K562 (cell line): ENCODE data around the gene KCNAB1. TPM values are rescaled to one million over a fixed set of nuclear protein-coding genes. Genes with fewer than 3 reads are reported as not detected.

Experiments used
- HMG20A ChIP-seq: fragments of 450-650 bp; formaldehyde crosslinking; conservative IDR thresholded peaks from 2 replicates; pipeline ENCODE4 v1.4.0; 2020; ENCODE audit warnings: mild to moderate bottlenecking, mixed read lengths
- KLF13 ChIP-seq: fragments of 450-650 bp; IDR thresholded peaks from 2 replicates; pipeline ENCODE4 v1.6.1; 2016; ENCODE audit warnings: missing genetic modification characterization, low read depth, mild to moderate bottlenecking, missing compliant biosample characterization, moderate library complexity, borderline replicate concordance
- MNT ChIP-seq, 2 experiments: fragments of 450-650 bp; conservative IDR thresholded peaks; 2 replicates each; pipeline ENCODE4 v1.6.1; 2017; ENCODE audit warnings: mild to moderate bottlenecking in 2 of 2, moderate library complexity in 2 of 2
- NCOA1 ChIP-seq: fragments of 450-650 bp; IDR thresholded peaks from 2 replicates; pipeline ENCODE4 v1.6.1; 2016; ENCODE audit warnings: low read depth
- NONO ChIP-seq, 2 experiments: fragments of 200-400 bp in 1 of 2; fragments of 450-650 bp in 1 of 2; formaldehyde crosslinking in 1 of 2; IDR thresholded peaks; 2 replicates each; pipeline ENCODE4 v1.6.1; 2017; ENCODE audit warnings: low read depth in 2 of 2, mild to moderate bottlenecking in 2 of 2, moderate library complexity in 2 of 2, low read length in 1 of 2
- NRF1 ChIP-seq, 2 experiments: fragments of 450-650 bp; IDR thresholded peaks in 1 of 2; conservative IDR thresholded peaks in 1 of 2; 2 replicates each; pipeline ENCODE4 v1.6.1; 2014; ENCODE audit warnings: mild to moderate bottlenecking in 2 of 2
- PATZ1 ChIP-seq: fragments of 250-450 bp; sonication (Bioruptor Pico); IDR thresholded peaks from 2 replicates; pipeline ENCODE4 v1.5.0; 2020; ENCODE audit warnings: mild to moderate bottlenecking, borderline replicate concordance
- POLR2G ChIP-seq: fragments of 200-400 bp; formaldehyde crosslinking; IDR thresholded peaks from 2 replicates; pipeline ENCODE4 v1.6.1; 2017; ENCODE audit warnings: low read depth, mild to moderate bottlenecking, antibody characterized with exemption, low read length, moderate library complexity
- RBBP5 ChIP-seq: fragments of 200-600 bp; sonication (generic); IDR thresholded peaks from 2 replicates; pipeline ENCODE4 v1.6.1; 2012; ENCODE audit warnings: borderline replicate concordance, mild to moderate bottlenecking, low read length, control low read depth, inconsistent platforms; ENCODE audit not compliant: insufficient read depth, poor library complexity, severe bottlenecking
- THRAP3 ChIP-seq: fragments of 450-650 bp; IDR thresholded peaks from 2 replicates; pipeline ENCODE4 v1.6.1; 2016; ENCODE audit warnings: mild to moderate bottlenecking, inconsistent platforms, borderline replicate concordance
- TOE1 ChIP-seq, 2 experiments: fragments of 450-650 bp in 1 of 2; sonication (generic) in 1 of 2; formaldehyde crosslinking in 1 of 2; IDR thresholded peaks; 2 replicates each; pipeline versions ENCODE4 v1.7.1 to v1.8.0; 2016 to 2022; ENCODE audit warnings: borderline replicate concordance in 2 of 2, mild to moderate bottlenecking in 2 of 2, antibody characterized with exemption in 1 of 2, inconsistent platforms in 1 of 2, low read depth in 1 of 2, missing genetic modification reagents in 1 of 2, moderate library complexity in 1 of 2
- ZBED1 ChIP-seq: IDR thresholded peaks from 2 replicates; pipeline ENCODE4 v1.6.1; 2014
- ZBTB33 ChIP-seq: sonication (generic); formaldehyde crosslinking; IDR thresholded peaks from 2 replicates; pipeline ENCODE4 v1.8.1; 2023; ENCODE audit warnings: mild to moderate bottlenecking, missing genetic modification reagents
- ZNF740 ChIP-seq, 3 experiments: fragments of 200-800 bp in 1 of 3; sonication (Bioruptor generic) in 1 of 3; sonication (generic) in 1 of 3; formaldehyde crosslinking in 1 of 3; IDR thresholded peaks; 2 replicates each; pipeline versions ENCODE4 v1.6.1 to v1.8.0; 2016 to 2022; ENCODE audit warnings: mild to moderate bottlenecking in 2 of 3, missing compliant biosample characterization in 2 of 3, missing genetic modification characterization in 2 of 3, missing genetic modification reagents in 1 of 3
- ZSCAN29 ChIP-seq: fragments of 450-650 bp; IDR thresholded peaks from 2 replicates; pipeline ENCODE4 v1.6.1; 2017
- polyA plus RNA-seq, 8 experiments: library from polyadenylated mRNA; depleted of rRNA in 4 of 8; stranded (reverse) in 5 of 8; unstranded in 3 of 8; fragments of >200 nt; fragmentation: Nextera tagmentation in 2 of 8; fragmentation: Illumina TruSeq in 1 of 8; extraction: Ambion mirVana in 2 of 8; extraction: Trizol in 1 of 8; gene quantifications; 2 replicates each; pipeline versions ENCODE4 v1.2.1 to v1.2.3, GENCODE V29; 2011 to 2014; ENCODE audit warnings: inconsistent platforms in 1 of 8, missing spikeins in 1 of 8
- total RNA-seq, 7 experiments: library from RNA; depleted of rRNA in 6 of 7; stranded (reverse); fragments of >200 nt in 6 of 7; fragmentation: Illumina TruSeq in 2 of 7; extraction: Trizol in 2 of 7; gene quantifications; 2 replicates each; pipeline versions ENCODE4 v1.2.1 to v1.2.3, GENCODE V29; 2011 to 2021; ENCODE audit warnings: low replicate concordance in 1 of 7

Gene KCNAB1
- total and polyA plus RNA-seq, 9 of the 15 experiments (the other 6 are each of a cell fraction or from before 2014, with no cell fraction given) = 0.14 to 1.2 (median 0.51) TPM

GRCh38 chr3:156554842-156555687, 434.7 kb downstream of the KCNAB1 start, which contains the start of gene SSR3 (continued):
- no peak for TF ChIP-seq ZSCAN29
- TF ChIP-seq ZBED1 = no peak
- TF ChIP-seq POLR2G = peak; percentile 99
- peak; percentile 60 to 70 for TF ChIP-seq NRF1 (conservative IDR thresholded peaks at IDR 0.05 in 1 of 2, IDR thresholded peaks at IDR 0.05 in 1 of 2)
- peak; percentile 53; the same call in 1 of the 2 replicates for TF ChIP-seq THRAP3
- peak; percentile 83 for TF ChIP-seq ZBTB33
- TF ChIP-seq HMG20A (CRISPR knock-in tag) = no peak
- TF ChIP-seq RBBP5 = peak; percentile 88
- no peak for TF ChIP-seq KLF13 (tag)
- TF ChIP-seq NCOA1 = no peak
- TF ChIP-seq TOE1 (IDR thresholded peaks at IDR 0.05; ENCODE audit: borderline replicate concordance) = peak; percentile 97
- no peak for TF ChIP-seq TOE1 (CRISPR knock-in tag; IDR thresholded peaks at IDR 0.05; ENCODE audit: borderline replicate concordance, low read depth)
- no peak for TF ChIP-seq ZNF740 (CRISPR knock-in tag; IDR thresholded peaks at IDR 0.05)
- TF ChIP-seq ZNF740 (tag; IDR thresholded peaks at IDR 0.05) = no peak
- no peak for TF ChIP-seq PATZ1 (CRISPR knock-in tag)
- no peak for TF ChIP-seq NONO (IDR thresholded peaks at IDR 0.05; ENCODE audit: low read depth in 2 of 2, low read length in 1 of 2)
- TF ChIP-seq MNT (conservative IDR thresholded peaks at IDR 0.05) = peak; percentile 75 to 87
